GM12874 (cell line): Measurements from ENCODE around the gene SH3YL1.

ENCODE experiments used
- CTCF ChIP-seq: IDR thresholded peaks from 2 replicates; pipeline ENCODE4 v1.5.1; 2011; ENCODE audit warnings: low read depth, mild to moderate bottlenecking, control low read depth, low read length, moderate library complexity; ENCODE audit not compliant: insufficient read depth

Gene SH3YL1

DNA sequence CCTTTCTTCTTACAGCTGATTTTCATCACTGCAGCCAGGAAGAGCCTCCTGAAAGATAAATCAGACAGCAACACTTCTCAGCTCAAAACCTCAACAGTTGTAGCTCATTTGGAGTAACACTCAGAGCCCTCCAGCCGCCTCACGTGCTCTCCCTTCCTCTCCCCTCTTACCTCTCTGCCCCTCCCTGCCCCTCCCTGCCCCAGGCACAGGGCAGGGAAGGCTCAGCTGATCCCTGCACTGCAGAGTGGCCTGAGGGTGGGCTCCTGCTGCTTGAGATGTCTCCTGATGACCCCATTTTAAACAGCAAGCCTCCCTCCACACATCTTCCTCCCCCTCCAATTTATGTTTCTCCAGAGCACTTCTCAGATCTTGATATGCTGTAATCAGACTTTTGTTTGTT, 54.4 kb downstream of the SH3YL1 start:
- no peak for TF ChIP-seq CTCF

DNA sequence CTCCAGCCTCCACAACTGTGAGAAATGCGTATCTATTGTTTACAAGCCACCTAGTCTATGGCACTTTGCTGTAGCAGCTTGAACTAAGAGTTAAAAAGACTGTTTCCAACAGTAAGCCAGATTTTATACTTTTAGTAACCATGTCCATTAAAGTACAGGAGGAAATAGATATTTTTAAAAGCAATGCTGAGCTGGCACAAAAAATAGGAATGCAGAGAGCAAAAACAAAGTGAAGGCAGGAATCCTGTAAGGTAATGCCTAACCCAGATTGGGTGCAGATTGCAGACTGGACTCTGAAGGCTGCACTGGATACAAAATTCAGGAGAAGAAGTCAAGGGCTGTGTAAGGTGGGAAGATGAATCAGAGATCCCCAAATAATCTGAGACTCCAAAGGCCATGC, 55.5 kb downstream of the SH3YL1 start:
- no peak for TF ChIP-seq CTCF

GRCh38 chr2:203984-204383, 59.8 kb downstream of the SH3YL1 start:
- TF ChIP-seq CTCF = no peak

DNA sequence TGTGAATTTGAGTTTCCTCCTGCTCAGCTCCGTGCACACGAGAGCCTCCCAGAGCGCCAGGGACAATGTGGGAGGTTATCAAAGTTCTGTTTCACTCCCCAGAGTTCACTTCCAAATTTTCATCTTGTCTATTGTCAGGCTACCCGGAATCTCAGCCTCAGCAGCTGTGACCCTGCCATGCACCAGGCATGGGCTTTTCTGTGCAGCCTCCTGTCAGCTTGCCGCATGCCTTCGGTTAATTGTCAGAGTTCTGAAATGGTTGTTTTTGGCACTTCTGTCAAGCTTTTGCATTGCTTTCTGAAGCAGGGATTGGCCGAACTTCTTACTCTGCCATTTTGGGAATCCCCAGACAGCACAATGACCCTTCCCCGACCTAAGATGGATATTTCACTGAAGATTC, 60.4 kb downstream of the SH3YL1 start:
- no peak for TF ChIP-seq CTCF

GRCh38 chr2:202945-203344, 60.9 kb downstream of the SH3YL1 start:
- no peak for TF ChIP-seq CTCF

DNA sequence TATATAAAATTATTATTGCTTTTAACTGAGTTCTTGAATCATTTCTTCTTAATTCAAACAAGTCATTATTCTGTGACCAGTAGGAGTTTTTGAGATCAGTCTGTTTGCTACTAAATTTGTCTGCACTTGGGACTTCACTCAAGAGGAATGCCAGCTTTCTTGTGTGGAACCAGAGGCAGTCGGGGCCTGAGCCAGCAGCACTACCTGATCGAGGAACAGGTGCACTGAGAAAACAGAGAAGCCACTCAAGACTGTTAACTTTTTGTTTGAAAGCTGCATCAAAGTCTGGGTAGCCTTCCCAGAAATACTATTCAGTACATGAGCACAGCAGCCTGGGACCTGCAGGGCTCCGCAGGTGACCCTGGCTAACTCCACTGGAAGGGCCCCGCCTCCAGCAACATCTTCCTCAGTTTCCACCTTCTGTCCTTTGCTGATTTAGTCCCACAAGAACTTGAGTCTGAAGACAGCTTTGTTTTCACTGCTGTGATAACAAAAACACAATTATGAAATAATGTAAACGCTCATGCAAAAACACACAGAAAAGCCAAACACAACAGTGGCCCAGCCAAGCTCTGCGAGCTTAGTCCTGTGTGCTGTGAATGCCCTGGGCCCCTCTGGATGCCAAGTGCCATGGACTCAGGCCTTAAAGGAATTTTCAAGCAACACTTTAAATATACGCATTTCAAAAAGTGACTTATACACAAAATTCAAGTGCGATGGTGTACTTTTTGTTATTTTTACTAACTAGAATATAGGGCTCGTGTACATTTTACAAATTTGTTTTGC, 62.0 kb downstream of the SH3YL1 start:
- no peak for TF ChIP-seq CTCF

DNA sequence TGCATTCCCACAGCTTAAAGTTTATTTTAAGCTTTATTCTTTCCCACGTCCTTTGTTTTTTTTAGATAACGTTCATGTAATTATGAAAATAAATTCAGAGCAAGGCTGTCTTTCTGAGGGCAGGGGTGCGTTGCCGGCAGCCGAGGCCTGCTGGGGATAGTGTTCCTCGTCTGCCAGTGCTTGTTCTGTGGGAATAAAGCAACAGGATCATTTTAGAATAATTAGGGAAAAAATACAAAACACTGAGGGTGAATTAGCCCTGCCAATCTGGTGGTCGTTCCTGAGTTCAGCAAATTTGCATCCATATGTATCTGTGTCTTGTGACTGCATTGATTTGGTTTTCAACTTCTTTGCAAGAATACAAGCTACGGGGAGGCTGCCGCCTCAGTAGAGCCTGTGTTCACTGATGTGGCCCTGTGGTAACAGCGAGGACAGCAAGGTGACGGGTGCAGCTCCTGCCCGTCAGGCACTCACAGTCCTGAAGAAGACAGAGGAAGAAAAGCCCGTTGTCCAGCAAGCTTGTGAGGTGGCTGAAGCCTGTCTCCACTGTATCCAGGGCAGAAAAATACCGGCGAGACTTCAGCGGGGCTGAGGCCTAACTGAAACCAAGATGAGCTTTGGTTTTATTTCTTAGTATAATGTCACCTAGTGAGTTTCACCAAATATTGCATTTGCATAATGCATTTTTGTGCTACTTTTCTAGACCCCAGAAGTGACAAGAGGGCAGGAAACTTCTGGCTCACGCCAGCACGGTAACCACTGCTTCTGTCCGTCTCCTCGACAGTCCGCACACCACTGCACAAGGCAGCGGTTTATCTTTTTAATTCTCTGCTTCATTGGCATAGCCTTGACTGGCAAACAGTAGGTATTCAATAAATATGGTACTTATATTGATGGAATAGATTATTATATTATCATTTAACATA, 64.5 kb downstream of the SH3YL1 start:
- TF ChIP-seq CTCF = no peak
